HL-60 (cell line): ENCODE measurements around the gene TNC.

Experiments used
- POLR2AphosphoS5 ChIP-seq: IDR thresholded peaks from 2 replicates; pipeline ENCODE4 v1.6.1; 2012; ENCODE audit warnings: low read depth
- REST ChIP-seq: IDR thresholded peaks from 2 replicates; pipeline ENCODE4 v1.6.1; 2012; ENCODE audit warnings: low read depth; ENCODE audit not compliant: insufficient replicate concordance
- TF ChIP-seq, protein P1 (sequence below): IDR thresholded peaks from one replicate; pipeline ENCODE4 v1.5.1; 2011; ENCODE audit warnings: low read length, control low read depth, inconsistent platforms; ENCODE audit not compliant: insufficient read depth

DNA sequence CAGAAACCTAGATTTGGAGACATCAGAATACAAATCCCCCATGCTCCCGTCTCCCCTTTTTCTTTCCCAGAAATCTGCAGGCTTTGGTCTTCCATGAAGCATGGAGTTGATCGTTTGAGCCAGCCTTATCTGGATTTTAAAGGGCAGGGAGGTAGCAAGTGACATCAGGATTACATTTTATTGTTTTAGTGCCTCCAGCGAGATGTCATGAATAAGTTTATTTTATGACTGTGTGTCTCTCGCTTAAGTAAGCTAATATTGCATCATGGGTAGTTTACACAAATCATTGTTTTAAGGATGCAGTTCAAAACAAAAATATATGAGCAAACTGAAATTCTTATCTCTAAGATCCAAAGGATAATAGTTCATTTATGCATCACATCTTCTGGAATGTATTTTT lies 136.9 kb downstream of the TNC start:
- TF ChIP-seq, protein P1, sequence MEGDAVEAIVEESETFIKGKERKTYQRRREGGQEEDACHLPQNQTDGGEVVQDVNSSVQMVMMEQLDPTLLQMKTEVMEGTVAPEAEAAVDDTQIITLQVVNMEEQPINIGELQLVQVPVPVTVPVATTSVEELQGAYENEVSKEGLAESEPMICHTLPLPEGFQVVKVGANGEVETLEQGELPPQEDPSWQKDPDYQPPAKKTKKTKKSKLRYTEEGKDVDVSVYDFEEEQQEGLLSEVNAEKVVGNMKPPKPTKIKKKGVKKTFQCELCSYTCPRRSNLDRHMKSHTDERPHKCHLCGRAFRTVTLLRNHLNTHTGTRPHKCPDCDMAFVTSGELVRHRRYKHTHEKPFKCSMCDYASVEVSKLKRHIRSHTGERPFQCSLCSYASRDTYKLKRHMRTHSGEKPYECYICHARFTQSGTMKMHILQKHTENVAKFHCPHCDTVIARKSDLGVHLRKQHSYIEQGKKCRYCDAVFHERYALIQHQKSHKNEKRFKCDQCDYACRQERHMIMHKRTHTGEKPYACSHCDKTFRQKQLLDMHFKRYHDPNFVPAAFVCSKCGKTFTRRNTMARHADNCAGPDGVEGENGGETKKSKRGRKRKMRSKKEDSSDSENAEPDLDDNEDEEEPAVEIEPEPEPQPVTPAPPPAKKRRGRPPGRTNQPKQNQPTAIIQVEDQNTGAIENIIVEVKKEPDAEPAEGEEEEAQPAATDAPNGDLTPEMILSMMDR = no peak
- TF ChIP-seq REST (no peak), POLR2AphosphoS5 (no peak)
